Bronchial epithelial cell (primary cell): ENCODE results near the gene TANC1. TPM values are rescaled to one million over a fixed set of nuclear protein-coding genes. Genes with fewer than 3 reads are reported as not detected.

Experiments used
- DNase-seq: peaks from one replicate; pipeline ENCODE4 v3.0.0-alpha.2; 2010; ENCODE audit warnings: low read depth
- FAIRE-seq: peaks from 2 replicates; lab custom pipeline; 2011; peaks lifted over from hg19 to GRCh38; lab: Jason Lieb, UNC
- H3K27me3 ChIP-seq: 2 replicates; pipeline ENCODE4 v1.5.1; 2011; ENCODE audit warnings: low read length; ENCODE audit not compliant: control insufficient read depth, insufficient read depth
- H3K36me3 ChIP-seq: 2 replicates; pipeline ENCODE4 v1.5.1; 2011; ENCODE audit warnings: low read length; ENCODE audit not compliant: control insufficient read depth, insufficient read depth
- H3K4me3 ChIP-seq: 2 replicates; pipeline ENCODE4 v1.5.1; 2011; ENCODE audit warnings: mild to moderate bottlenecking, low read depth, low read length, control low read depth
- total RNA-seq: library from RNA; depleted of rRNA; stranded (reverse); fragments of >200 nt; gene quantifications from 2 replicates; pipeline ENCODE4 v1.2.1, GENCODE V29; 2014
- TF ChIP-seq, protein P1 (sequence below): IDR thresholded peaks from 2 replicates; pipeline ENCODE4 v1.5.1; 2011; ENCODE audit warnings: mild to moderate bottlenecking, moderate library complexity, low read length, control low read depth, inconsistent platforms; ENCODE audit not compliant: insufficient read depth, severe bottlenecking

Gene TANC1
- total RNA-seq, 1 donor from 2014 or later, result 29.5 TPM

DNA sequence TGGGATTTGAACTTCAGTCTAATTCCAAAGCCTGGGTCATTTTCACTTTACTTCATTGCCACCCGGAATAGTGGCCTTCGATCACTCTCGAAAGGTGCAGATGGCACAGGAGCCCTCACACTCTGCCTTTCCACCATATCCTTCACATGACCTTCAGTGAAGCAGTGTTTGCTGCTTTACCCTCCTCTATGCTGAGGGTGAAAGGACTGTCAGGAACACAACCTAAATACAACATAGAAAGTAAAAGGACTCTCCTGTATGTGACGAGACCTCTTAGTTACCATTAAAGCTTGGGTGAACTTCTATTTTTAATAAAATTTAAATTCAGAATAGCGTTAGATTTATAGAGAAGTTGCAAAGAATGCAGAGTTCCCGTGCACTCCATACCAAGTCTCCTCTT is 148.5 kb downstream of the TANC1 start:
- TF ChIP-seq, protein P1, sequence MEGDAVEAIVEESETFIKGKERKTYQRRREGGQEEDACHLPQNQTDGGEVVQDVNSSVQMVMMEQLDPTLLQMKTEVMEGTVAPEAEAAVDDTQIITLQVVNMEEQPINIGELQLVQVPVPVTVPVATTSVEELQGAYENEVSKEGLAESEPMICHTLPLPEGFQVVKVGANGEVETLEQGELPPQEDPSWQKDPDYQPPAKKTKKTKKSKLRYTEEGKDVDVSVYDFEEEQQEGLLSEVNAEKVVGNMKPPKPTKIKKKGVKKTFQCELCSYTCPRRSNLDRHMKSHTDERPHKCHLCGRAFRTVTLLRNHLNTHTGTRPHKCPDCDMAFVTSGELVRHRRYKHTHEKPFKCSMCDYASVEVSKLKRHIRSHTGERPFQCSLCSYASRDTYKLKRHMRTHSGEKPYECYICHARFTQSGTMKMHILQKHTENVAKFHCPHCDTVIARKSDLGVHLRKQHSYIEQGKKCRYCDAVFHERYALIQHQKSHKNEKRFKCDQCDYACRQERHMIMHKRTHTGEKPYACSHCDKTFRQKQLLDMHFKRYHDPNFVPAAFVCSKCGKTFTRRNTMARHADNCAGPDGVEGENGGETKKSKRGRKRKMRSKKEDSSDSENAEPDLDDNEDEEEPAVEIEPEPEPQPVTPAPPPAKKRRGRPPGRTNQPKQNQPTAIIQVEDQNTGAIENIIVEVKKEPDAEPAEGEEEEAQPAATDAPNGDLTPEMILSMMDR, result no peak
- Histone ChIP-seq H3K4me3 (no peak overlapping the region), H3K36me3 (peaks cover 1% of the 10 kb centered on the region), H3K27me3 (no peaks in the 10 kb centered on the region)
- FAIRE-seq (no peak), DNase-seq (no peak)

DNA sequence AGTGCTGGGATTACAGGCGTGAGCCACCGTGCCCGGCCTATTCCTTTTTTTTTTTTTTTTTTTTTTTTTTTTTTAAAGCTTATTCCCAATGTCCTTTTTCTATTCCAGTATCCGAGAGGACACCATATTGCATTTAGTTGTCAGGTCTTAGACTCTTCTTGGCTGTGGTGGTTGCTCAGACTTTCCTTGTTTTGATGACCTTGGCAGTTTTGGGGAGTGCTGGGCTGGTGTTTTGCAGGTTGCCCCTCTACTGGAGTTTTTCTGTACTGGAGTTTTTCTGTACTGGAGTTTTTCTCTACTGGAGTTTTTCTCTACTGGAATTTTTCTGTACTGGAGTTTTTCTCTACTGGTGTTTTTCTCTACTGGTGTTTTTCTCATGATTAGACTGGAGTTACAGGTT is 149.2 kb downstream of the TANC1 start:
- no peak overlapping the region for H3K4me3 ChIP-seq
- DNase-seq (no peak), FAIRE-seq (no peak)
- TF ChIP-seq, protein P1, result no peak
- peaks cover 1% of the 10 kb centered on the region for H3K36me3 ChIP-seq
- H3K27me3 ChIP-seq, result no peaks in the 10 kb centered on the region

DNA sequence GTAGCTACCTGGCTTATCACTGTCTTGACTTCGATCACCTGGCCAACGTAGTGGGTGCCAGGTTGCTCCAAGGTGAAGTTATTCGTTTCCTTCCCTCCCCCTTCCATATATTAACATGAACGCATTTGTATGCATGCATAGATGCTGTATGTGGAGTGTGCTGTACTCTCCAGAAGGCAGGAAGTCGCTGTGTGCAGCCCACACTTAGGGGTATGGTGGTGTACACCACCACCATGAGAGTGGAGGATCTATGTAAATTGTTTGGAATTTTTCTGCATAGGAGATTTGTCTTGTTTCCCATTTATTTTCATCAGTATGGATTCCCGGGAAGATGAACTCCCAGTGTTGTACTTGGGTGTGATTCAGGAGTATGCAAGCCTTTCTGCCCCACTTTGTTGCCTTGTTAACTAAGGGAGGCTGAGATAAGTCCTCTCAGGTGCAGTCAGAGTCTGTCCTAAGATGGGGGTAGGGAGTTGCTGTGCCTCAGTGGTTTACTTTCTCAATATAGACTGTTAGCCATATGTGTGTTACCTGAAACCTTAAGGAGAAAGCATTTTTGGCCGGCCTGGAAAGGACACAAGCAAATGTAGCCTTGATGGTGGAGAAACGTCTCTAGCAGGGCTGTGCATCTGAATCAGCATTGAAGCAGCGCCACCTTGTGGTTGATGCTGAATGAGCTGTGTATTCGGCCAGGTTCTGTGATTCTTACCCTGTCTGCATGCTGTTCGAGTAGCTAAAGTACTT is 149.8 kb downstream of the TANC1 start:
- Histone ChIP-seq H3K36me3 (peaks cover 1% of the 10 kb centered on the region), H3K27me3 (no peaks in the 10 kb centered on the region), H3K4me3 (no peak overlapping the region)
- FAIRE-seq (no peak), DNase-seq (peak; percentile 71)
- TF ChIP-seq, protein P1, result peak; percentile 94

DNA sequence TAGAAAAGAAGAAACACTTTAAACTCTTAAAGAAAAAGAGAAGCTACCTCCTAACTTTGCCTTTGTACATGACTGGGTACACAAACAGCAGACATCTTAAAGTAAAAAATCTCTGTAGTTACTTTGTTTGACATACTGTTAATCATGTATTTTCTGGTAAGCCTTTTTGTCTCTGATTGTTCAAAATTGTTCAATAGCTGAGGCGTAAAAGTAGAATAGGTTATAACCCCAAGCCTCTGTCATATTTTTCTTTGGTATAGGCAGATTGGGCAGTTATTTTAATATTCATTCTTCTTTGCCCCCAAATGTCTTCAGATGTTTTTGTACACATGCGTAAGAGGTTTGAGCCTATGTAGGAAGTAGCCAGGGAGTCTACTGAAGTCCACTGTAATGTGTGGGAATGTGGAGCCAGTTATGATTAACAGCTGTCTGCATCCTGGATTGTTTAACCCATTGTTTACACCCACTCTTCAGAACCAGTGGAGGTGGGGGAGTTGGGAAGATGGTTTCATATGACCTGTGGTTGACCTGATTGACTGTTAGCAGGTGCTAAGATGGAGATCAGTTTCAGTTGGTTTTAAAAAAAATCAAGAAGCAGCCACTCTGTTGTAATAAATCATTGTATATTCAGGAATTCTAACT is 150.5 kb downstream of the TANC1 start:
- Histone ChIP-seq H3K27me3 (no peaks in the 10 kb centered on the region), H3K4me3 (no peak overlapping the region), H3K36me3 (peaks cover 1% of the 10 kb centered on the region)
- TF ChIP-seq, protein P1, result no peak
- DNase-seq (no peak), FAIRE-seq (no peak)

DNA sequence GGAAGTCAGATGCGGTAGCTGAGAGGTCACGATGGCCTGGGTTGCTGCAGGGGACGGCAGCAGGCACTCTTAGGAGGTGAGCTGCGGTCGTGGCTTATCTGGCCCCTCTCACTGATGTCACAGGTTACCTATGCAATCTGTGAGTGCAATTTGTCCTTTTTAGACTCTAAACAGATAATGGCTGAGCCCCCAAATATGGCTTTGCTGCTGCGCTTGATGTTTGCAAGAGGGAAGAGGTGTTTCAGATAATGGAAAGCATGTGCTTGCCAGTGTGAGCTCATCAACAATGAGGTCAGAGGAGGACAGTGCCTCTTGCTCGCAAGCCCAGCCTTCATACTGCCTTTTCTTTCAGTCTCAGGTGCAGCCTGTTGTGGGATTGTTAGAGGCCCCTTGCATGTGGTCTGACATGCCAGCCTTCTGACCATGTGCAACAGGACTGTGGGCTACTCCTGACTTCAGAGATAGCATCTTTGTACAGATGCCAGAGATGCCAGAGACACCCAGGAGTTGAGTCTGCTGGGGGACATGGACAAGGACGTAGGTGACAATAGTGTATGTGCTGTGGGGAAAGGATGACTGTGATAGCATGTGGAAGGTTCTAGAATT is 151.3 kb downstream of the TANC1 start:
- H3K36me3 ChIP-seq, result peaks cover 1% of the 10 kb centered on the region
- no peaks in the 10 kb centered on the region for H3K27me3 ChIP-seq
- no peak for FAIRE-seq
- no peak for DNase-seq
- TF ChIP-seq, protein P1, result no peak
- H3K4me3 ChIP-seq, result no peak overlapping the region
